H1 (cell line): Measurements from ENCODE around the gene CACNA1E. TPM values are rescaled to one million over a fixed set of nuclear protein-coding genes. Genes with fewer than 3 reads are reported as not detected.

ENCODE experiments used
- CBX5 ChIP-seq: fragments of 300-800, 300-1000 bp; sonication (generic); IDR thresholded peaks from 2 replicates; pipeline ENCODE4 v1.7.1; 2016; ENCODE audit warnings: antibody characterized with exemption, low read length, low read depth
- CEBPB ChIP-seq: IDR thresholded peaks from 2 replicates; pipeline ENCODE4 v1.6.1; 2012; ENCODE audit warnings: low read depth, low read length
- EZH2 ChIP-seq: fragments of 200-600 bp; sonication (generic); IDR thresholded peaks from 2 replicates; pipeline ENCODE4 v1.7.1; 2012; ENCODE audit warnings: low read depth, mild to moderate bottlenecking, moderate library complexity, low read length, inconsistent platforms; ENCODE audit not compliant: severe bottlenecking
- FOSL1 ChIP-seq: IDR thresholded peaks from 2 replicates; pipeline ENCODE4 v1.6.1; 2011; ENCODE audit warnings: mild to moderate bottlenecking, low read depth, low read length, moderate library complexity; ENCODE audit not compliant: insufficient read depth
- GABPA ChIP-seq: IDR thresholded peaks from 2 replicates; pipeline ENCODE4 v1.6.1; 2011; ENCODE audit warnings: mild to moderate bottlenecking, low read length, moderate library complexity, borderline replicate concordance; ENCODE audit not compliant: insufficient read depth
- RAD21 ChIP-seq, 2 experiments: IDR thresholded peaks in 1 of 2; conservative IDR thresholded peaks in 1 of 2; 2 replicates each; pipeline ENCODE4 v1.6.1; 2011; ENCODE audit warnings: low read depth in 2 of 2, low read length in 2 of 2, improper control_type of control experiment in 1 of 2, inconsistent platforms in 1 of 2, mild to moderate bottlenecking in 1 of 2, moderate library complexity in 1 of 2
- SIRT6 ChIP-seq: IDR thresholded peaks from one replicate; pipeline ENCODE4 v1.7.1; 2012; ENCODE audit warnings: low read length, inconsistent platforms
- SP1 ChIP-seq: IDR thresholded peaks from 2 replicates; pipeline ENCODE4 v1.6.1; 2011; ENCODE audit warnings: low read depth, low read length
- TEAD4 ChIP-seq: IDR thresholded peaks from 2 replicates; pipeline ENCODE4 v1.6.1; 2012; ENCODE audit warnings: low read depth, low read length, inconsistent platforms, mixed read lengths
- polyA plus RNA-seq, 7 experiments: library from polyadenylated mRNA; depleted of rRNA in 3 of 7; stranded (reverse) in 5 of 7; unstranded in 2 of 7; fragments of >200 nt in 5 of 7; fragments of 200-250 nt in 2 of 7; gene quantifications; 1 replicate in 5 of 7; 2 replicates in 1 of 7; 4 replicates in 1 of 7; pipeline versions ENCODE4 v1.2.1 to v1.2.3, GENCODE V29; 2011 to 2013; ENCODE audit warnings: missing spikeins in 2 of 7, mixed read lengths in 2 of 7
- total RNA-seq: library from RNA; stranded (reverse); fragmentation: NEBNext Ultra II Directional; extraction: Animal tissue kit (Norgen Biotek cat#: 25700); gene quantifications from 2 replicates; pipeline ENCODE4 v1.2.1, GENCODE V29; 2021

Gene CACNA1E
- total and polyA plus RNA-seq, 2 of the 8 experiments (the other 6 are each of a cell fraction or from before 2014, with no cell fraction given) = 0.98 to 1.3 TPM

GRCh38 chr1:181503171-181503810 is 20.0 kb downstream of the CACNA1E start (continued):
- no peak for TF ChIP-seq EZH2
- no peak for TF ChIP-seq GABPA
- TF ChIP-seq RAD21 (IDR thresholded peaks at IDR 0.05 in 1 of 2, conservative IDR thresholded peaks at IDR 0.05 in 1 of 2; ENCODE audit: low read depth in 2 of 2, low read length in 2 of 2) = no peak
- no peak for TF ChIP-seq TEAD4
- no peak for TF ChIP-seq CBX5
- no peak for TF ChIP-seq CEBPB
- TF ChIP-seq SP1 = no peak
- no peak for TF ChIP-seq FOSL1
- no peak for TF ChIP-seq SIRT6
